Measurements from ENCODE around the gene MTCL1. TPM values are rescaled to one million over a fixed set of nuclear protein-coding genes. Genes with fewer than 3 reads are reported as not detected.

MTCL1 gene
- total and polyA plus RNA-seq, 10 of the 15 experiments (the other 5 are each of a cell fraction or from before 2014, with no cell fraction given) = 0.03 to 0.36 (median 0.13) TPM; not detected in 4

GRCh38 chr18:8799596-8800441, 94.5 kb downstream of the MTCL1 start:
- CTCF ChIA-PET = no interaction called here
- no TSS peak for BruUV-seq (replicated peaks)
- TF ChIP-seq PAX5 (IDR thresholded peaks at IDR 0.05; ENCODE audit: borderline replicate concordance, low read depth, low read length) (no peak), ZBTB33 (IDR thresholded peaks at IDR 0.05) (no peak), MXI1 (IDR thresholded peaks at IDR 0.05; ENCODE audit: low read depth, low read length) (no peak), EZH2 (IDR thresholded peaks at IDR 0.05; ENCODE audit: borderline replicate concordance, control insufficient read depth, low read depth, low read length) (no peak), SPI1 (IDR thresholded peaks at IDR 0.05; ENCODE audit: borderline replicate concordance, insufficient read depth, low read depth, low read length) (no peak), SUZ12 (IDR thresholded peaks at IDR 0.05; ENCODE audit: unreplicated experiment) (no peak), CHD4 (IDR thresholded peaks at IDR 0.05) (no peak), IRF4 (IDR thresholded peaks at IDR 0.05; ENCODE audit: low read depth, low read length) (no peak), YY1 (IDR thresholded peaks at IDR 0.05; ENCODE audit: low read depth, low read length) (no peak), MEF2A (IDR thresholded peaks at IDR 0.05; ENCODE audit: insufficient read depth, low read depth, low read length) (no peak), NKRF (conservative IDR thresholded peaks at IDR 0.05) (no peak), KLF5 (IDR thresholded peaks at IDR 0.05; ENCODE audit: partially characterized antibody) (no peak), EGR1 (IDR thresholded peaks at IDR 0.05; ENCODE audit: borderline replicate concordance in 1 of 2, low read depth in 2 of 2, low read length in 2 of 2) (no peak), CEBPZ (IDR thresholded peaks at IDR 0.05; ENCODE audit: low read depth, low read length) (no peak)

More at GRCh38 chr18:8799596-8800441, 94.5 kb downstream of the MTCL1 start:
- Histone ChIP-seq H4K20me1 (ENCODE audit: control insufficient read depth, insufficient read depth) (no peaks in the 10 kb centered on the region), H3K79me2 (ENCODE audit: control insufficient read depth, insufficient read depth, low read length) (no peaks in the 10 kb centered on the region), H2AFZ (ENCODE audit: control insufficient read depth, low read depth, low read length) (no peak overlapping the region), H3K27me3 (replicated peaks in 1 of 2; ENCODE audit: control insufficient read depth in 2 of 2, insufficient read depth in 2 of 2, low read length in 1 of 2) (no peaks in the 10 kb centered on the region), H3K4me1 (ENCODE audit: control insufficient read depth, insufficient read depth, low read length) (no peaks in the 10 kb centered on the region), H3K36me3 (ENCODE audit: control insufficient read depth in 2 of 2, insufficient read depth in 2 of 2, low read length in 1 of 2) (no peaks in the 10 kb centered on the region), H3K4me2 (ENCODE audit: control insufficient read depth, insufficient read depth) (no peak overlapping the region), H3K4me3 (no peak overlapping the region), H3K9ac (ENCODE audit: control insufficient read depth, insufficient read depth, low read length) (no peak overlapping the region), H3K9me3 (replicated peaks; ENCODE audit: control insufficient read depth, insufficient read depth, low read length) (no peaks in the 10 kb centered on the region), H3K27ac (ENCODE audit: control insufficient read depth, insufficient read depth) (no peak overlapping the region)
- in situ Hi-C loops (cut with MboI) = no loop called here
- 49% methylated on average over 28 of the region's 29 CpGs for WGBS (ENCODE audit: insufficient coverage, insufficient replicate concordance, low lambda C conversion rate, missing lambda C conversion rate)
- ChIA-PET POLR2A (no interaction called here), RAD21 (ENCODE audit: unreplicated experiment) (no interaction called here), SMC1A (ENCODE audit: uncharacterized antibody, unreplicated experiment) (no interaction called here)
- intact Hi-C loops (cut with micrococcal nuclease; ENCODE audit: unreplicated experiment) = no loop called here
- ATAC-seq (no peak), FAIRE-seq (no peak), DNase-seq (ENCODE audit: low read depth, low spot score) (no peak)

Data from GM12878 (cell line).